ENCODE data around the gene LAMA2. TPM values are rescaled to one million over a fixed set of nuclear protein-coding genes. Genes with fewer than 3 reads are reported as not detected.

Gene LAMA2
- total and polyA plus RNA-seq, 2 of the 13 experiments (the other 11 are each of a cell fraction or from before 2014, with no cell fraction given) = 0.11 to 0.28 TPM

DNA sequence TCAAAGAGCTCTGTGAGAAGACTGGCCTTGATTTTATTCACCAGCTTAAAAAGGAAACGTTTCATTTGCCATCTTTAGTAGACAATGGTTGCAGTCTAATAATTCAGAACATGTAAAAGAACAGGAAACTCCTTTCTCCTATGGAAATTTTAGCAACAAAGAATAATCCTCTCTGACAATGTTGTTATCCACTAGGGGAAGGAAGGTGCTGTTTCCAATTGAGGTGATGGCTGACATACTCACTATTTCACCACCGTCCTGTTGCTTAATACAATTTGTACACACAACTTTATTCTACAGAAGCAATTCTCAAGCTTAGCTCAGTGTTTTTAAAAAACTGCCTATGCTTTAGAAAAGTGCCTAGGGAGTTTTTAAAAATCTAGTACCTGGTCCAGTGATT is 634.4 kb downstream of the LAMA2 start (continued):
- no peak for TF ChIP-seq CENPT (CRISPR knock-in tag; IDR thresholded peaks at IDR 0.05; ENCODE audit: low read depth)

DNA sequence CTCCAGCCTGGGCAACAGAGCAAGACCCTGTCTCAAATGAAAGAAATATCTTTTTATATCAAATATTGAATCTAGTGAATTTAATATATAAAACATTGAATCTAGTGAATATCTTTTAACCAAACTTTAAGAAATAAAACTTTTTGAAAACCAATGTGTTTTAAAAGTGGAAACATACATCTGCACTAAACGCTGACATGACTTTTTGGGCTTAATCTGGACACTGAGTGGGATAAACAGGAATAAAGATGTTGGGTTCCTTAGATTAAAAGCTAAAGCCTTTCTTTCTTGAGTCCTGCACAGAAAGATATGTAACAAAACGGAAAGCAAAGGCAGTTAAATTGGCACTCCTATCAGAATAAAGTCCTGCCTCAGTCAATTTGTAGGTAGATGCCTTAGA is 636.8 kb downstream of the LAMA2 start:
- H2AFZ ChIP-seq (ENCODE audit: low read length) = no peak overlapping the region
- ATAC-seq = no peak
- intact Hi-C loops (cut with micrococcal nuclease; ENCODE audit: unreplicated experiment) (no loop called here), in situ Hi-C loops (cut with HindIII; ENCODE audit: extremely low pct_ligation_motif_present, low pct_unique_long_range_greater_than_20kb) (no loop called here)
- H3K4me1 ChIP-seq (ENCODE audit: insufficient read depth, low read length) = no peaks in the 10 kb centered on the region
- no peaks in the 10 kb centered on the region for H3K79me2 ChIP-seq (ENCODE audit: insufficient read depth, low read length)
- no peak overlapping the region for H3K9ac ChIP-seq (ENCODE audit: insufficient read depth, low read depth, low read length)
- no peak for DNase-seq (ENCODE audit: low spot score)
- no peak overlapping the region for H3K27ac ChIP-seq (ENCODE audit: extremely low read length, insufficient read depth, low read length)
- no peak overlapping the region for H3K4me3 ChIP-seq (replicated peaks in 1 of 3; ENCODE audit: insufficient read depth in 1 of 3, low read depth in 2 of 3, low read length in 3 of 3)
- no peaks in the 10 kb centered on the region for H3K36me3 ChIP-seq (replicated peaks in 1 of 2; ENCODE audit: control insufficient read depth in 1 of 2, insufficient read depth in 2 of 2, low read length in 2 of 2)
- no peak overlapping the region for H3K4me2 ChIP-seq (ENCODE audit: low read depth, low read length)
- WGBS (ENCODE audit: low lambda C conversion rate) = 92% methylated on average over 2 of the region's 2 CpGs
- CTCF ChIA-PET (ENCODE audit: low intra/inter-chr PET ratio, low total read pairs) = no interaction called here
- no peaks in the 10 kb centered on the region for H4K20me1 ChIP-seq (ENCODE audit: insufficient read depth, low read length)
- no peaks in the 10 kb centered on the region for H3K27me3 ChIP-seq (ENCODE audit: control insufficient read depth in 1 of 2, insufficient read depth in 2 of 2, low read length in 2 of 2)
- TF ChIP-seq ELF4 (CRISPR knock-in tag; IDR thresholded peaks at IDR 0.05; ENCODE audit: borderline replicate concordance) = no peak
- no peak for TF ChIP-seq ZNF660 (CRISPR knock-in tag; IDR thresholded peaks at IDR 0.05; ENCODE audit: borderline replicate concordance, low read depth)
- no peak for TF ChIP-seq REXO4 (CRISPR knock-in tag; IDR thresholded peaks at IDR 0.05; ENCODE audit: borderline replicate concordance)
- no peak for TF ChIP-seq ZSCAN21 (CRISPR knock-in tag; IDR thresholded peaks at IDR 0.05; ENCODE audit: borderline replicate concordance)
- no peak for TF ChIP-seq U2AF1 (optimal IDR thresholded peaks at IDR 0.05; ENCODE audit: low read depth, low read length)
- no peak for TF ChIP-seq RORA (CRISPR knock-in tag; IDR thresholded peaks at IDR 0.05)
- peak; percentile 77 for TF ChIP-seq MAFF (IDR thresholded peaks at IDR 0.05; ENCODE audit: low read depth, low read length)
- peak; percentile 72 to 85 for TF ChIP-seq MAFK (conservative IDR thresholded peaks at IDR 0.05 in 1 of 2, IDR thresholded peaks at IDR 0.05 in 1 of 2; ENCODE audit: low read length in 2 of 2)
- no peak for FAIRE-seq
- POLR2A ChIA-PET = no interaction called here
- H3K9me3 ChIP-seq (ENCODE audit: low read length) = no peaks in the 10 kb centered on the region
- BruUV-seq (replicated peaks) = no TSS peak

All from HepG2 (cell line).